GM19099 (cell line): ENCODE measurements around the gene GALNT6.

Source experiments
- POLR2A ChIP-seq: IDR thresholded peaks from 3 replicates; pipeline ENCODE4 v1.6.1; 2011; ENCODE audit warnings: low read depth; ENCODE audit not compliant: insufficient read length; ENCODE audit errors: extremely low read depth

The GALNT6 gene

DNA sequence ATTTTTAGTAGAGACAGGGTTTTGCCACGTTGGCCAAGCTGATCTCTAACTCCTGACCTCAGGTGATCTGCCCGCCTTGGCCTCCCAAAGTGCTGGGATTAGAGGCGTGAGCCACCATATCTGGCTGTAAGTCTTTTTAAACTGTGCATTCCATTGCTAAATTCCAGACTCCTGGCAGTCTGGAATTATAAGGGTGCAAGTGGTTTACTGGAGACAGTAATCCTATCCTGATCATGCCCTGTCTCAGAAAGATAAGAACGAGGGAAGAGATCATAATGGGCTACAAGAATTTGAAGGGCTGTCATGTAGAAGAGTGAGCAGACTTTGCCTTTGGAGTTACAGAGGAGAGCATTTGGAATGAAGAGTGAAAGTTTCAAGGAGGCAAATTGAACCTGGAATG is 26.6 kb upstream of the GALNT6 start:
- no peak for TF ChIP-seq POLR2A

DNA sequence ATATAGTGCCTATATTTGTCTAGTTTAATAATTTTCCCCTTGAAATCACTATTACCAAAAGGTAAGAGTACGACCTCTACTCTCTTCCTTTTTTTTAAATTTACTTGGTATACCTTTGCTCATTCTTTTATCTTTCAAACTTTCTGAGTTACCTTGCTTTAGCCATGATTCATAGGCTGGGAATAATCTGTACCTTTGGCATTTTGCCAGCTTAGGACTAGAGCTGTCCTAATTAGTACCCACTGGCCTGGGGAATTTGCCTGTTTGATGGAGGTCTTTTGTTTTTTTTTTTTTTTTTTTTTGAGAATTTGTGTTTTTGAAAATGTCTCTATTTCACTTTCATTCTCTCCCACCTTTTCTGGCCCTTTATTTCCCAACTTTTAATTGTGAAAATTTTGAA is 24.7 kb upstream of the GALNT6 start:
- no peak for TF ChIP-seq POLR2A

DNA sequence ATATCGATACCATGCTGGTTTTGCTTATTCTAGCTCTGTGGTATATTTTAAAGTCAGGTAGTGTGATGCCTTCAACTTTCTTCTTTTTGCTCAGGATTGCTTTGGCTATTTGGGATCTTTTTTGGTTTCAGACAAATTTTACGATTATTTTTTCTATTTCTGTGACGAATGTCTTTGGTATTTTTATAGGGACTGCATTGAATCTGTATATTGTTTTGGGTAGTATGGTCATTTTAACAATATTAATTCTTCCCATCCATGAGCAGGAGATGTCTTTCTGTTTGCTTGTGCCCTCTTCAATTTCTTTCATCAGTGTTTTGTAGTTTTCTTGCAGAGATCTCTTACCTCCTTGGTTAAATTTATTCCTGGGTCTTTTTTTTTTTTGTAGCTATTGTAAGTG is 22.6 kb upstream of the GALNT6 start:
- no peak for TF ChIP-seq POLR2A

DNA sequence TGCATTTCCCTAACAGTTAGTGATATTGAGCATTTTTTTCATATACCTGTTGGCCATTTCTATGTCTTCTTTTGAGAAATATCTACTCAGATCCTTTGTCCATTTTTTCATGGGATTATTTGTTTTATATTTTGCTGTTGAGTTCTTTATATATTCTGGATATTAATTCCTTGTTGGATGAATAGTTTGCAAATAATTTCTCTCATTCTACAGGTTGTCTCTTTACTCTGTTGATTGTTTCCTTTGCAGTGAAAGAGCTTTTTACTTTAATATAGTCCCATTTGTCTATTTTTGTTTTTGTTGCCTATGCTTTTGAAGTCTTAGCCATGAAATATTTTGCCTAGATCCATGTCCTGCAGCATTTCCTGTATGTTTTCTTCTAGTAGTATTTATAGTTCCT is 21.9 kb upstream of the GALNT6 start:
- no peak for TF ChIP-seq POLR2A

DNA sequence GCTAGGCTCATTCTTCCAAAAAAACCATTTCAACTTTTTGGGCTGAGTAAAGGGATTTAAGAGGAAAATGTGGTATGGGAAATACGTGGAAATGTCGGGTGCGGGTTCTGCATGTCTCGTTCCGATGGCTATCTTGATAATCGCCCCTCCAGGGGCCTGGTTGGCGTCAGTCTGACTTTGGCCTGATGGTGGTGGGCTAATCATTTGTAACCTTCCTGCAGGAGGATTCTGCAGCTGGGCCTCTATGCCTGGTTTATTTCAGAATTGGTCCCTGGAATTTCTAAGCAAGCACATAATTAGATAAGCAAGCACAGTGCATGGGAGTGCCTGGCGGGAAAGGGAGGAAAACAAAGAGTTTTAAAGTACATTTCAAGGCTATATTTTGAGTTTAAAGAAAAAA is 18.6 kb upstream of the GALNT6 start:
- TF ChIP-seq POLR2A, result no peak

DNA sequence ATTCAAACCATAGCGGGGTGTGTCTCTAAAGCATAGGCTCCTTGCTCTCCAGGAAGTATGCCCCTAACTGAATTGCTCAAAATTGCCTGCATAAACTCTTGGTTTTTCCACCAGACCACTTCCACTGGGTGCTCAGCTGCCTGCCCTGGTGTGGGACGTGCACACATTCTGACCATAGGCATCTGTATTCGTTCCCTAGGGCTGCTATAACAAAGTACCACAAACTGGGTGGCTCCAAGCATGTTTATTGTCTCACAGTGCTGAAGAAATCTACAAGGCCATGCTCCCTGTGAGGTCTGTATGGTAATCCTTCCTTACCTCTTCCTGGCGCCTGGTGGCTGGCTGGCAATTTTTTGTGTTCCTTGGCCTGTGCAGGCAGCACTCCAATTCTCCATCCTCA is 16.4 kb upstream of the GALNT6 start:
- no peak for TF ChIP-seq POLR2A

DNA sequence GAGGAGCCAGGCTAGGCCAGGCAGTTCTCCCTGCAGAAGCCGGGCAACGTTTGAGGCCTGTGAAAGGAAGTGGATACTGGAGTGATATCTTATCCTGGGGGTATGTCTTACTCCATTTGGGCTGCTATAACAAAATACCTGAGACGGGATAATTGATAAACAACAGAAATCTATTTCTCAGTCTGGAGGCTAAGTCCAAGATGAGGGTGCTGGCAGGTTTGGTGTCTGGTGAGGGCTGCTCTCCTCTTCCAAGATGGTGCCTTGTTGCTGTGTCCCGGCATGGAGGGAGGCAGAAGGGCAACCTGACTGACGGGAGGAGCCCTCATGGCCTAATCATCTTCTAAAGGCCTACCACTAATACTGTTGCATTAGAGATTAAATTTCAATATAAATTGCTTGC is 15.7 kb upstream of the GALNT6 start:
- TF ChIP-seq POLR2A, result no peak

DNA sequence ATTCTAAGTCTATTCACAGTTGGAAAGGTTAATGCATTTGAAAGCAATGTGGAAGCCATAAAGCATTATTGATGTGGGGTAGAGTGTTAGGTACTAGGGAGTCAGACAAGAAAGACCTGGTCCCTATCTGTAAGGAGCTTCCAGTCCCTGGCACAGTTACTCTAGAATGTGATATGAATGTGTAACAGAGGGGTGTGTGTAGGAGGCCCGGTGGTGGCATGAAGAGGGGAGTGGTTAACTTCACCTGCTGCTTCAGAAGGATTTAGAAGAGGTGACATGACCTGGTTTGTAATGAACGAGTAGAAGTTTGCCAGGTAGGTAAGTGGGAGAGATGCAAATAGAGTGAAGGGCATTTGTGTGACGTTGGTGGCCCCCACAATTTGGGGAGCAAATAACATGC is 15.1 kb upstream of the GALNT6 start:
- TF ChIP-seq POLR2A, result no peak

DNA sequence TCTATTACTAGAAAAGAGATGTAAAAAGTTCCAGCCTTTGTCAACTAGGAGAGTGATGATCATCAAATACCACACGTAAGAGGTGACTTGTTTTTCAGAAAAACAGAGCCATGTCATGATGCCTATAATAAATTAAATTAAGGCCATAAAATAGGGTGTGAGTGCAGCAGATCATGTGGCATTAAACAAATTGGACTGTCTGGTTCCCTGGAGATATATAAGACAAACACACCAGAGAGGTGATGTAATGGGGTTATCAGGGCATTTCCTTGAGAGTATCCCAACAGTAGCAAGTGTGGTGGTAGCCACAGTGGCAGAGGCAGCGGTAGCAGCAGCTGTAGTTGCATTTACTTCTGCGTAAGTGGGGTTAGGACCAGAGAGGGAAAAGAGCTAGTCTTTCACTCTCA is 14.6 kb upstream of the GALNT6 start:
- no peak for TF ChIP-seq POLR2A

DNA sequence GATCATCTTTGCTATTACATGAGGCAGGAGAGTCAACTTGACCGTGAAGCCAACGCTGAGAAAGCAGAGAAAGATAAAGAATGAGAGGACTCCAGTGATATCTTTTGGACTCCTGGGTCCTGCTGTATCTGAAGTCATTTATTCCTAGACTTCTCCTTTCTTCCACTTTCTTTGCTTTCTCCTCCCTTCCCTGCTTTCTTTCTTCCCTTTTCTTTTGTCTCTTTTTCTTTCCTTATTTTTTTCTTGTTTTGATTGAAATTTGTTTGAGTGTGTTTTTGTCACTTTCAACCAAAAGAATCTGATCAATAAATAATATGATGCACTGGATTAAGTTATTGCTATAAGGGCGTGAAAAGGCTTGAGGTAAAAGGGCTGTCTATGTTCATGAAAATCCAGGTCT is 13.4 kb upstream of the GALNT6 start:
- TF ChIP-seq POLR2A, result no peak

DNA sequence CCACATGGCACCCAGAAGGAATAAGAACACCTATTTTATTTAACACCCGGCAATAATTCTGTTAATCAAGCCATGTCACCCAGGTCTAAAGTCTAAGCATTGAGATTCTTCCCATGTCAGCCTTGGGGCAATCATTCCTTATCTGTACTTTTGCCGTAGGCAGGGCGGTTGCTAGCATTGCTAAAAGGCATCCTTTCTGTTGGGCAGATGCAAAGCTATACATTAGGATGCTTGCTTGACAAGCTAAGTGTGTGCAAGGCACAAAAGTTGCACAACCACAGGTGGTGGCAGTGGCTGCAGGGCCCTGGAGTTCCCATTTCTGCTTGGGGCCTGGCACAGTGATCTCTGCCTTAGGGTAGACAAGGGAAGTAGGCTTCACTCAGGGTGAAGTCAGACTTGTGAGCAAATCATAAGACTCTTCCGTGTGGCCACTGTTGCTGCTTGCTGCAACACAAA is 12.5 kb upstream of the GALNT6 start:
- no peak for TF ChIP-seq POLR2A

DNA sequence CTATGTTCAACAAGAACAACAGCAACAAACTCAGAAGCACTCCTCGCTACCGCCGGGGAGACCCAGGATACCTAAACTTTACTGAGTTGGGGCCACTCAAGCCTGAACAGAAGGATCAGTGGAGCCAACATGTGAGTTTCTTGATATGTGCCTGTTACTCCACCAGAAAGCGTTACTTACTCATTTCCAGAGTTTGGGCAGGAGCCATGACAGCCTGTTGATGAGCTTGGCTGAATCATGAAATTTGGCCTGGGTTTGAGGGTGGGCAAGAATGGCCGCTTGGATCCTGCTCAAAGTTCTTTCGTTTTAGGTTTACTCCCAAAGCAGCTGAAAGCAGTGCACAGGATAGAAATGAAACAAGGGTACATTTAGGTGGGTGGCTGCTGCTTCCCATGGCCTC is 12.0 kb upstream of the GALNT6 start:
- TF ChIP-seq POLR2A, result no peak

DNA sequence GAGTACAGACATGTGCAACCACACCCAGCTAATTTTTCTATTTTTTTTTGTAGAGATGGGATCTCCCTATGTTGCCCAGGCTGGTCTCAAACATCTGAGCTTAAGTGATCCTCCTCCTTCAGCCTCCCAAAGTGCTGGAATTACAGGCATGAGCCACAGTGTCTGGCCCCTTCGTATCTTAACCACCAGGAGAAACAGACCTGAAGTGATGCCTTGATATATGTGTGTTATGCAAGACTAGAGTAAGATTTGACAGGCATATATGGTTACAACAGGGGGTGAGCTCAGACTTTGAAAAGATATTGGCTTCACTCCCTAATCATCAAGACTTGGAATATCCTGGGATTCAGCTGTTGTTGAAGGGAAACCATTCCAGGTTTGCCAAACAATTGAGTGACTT is 10.7 kb upstream of the GALNT6 start:
- no peak for TF ChIP-seq POLR2A

DNA sequence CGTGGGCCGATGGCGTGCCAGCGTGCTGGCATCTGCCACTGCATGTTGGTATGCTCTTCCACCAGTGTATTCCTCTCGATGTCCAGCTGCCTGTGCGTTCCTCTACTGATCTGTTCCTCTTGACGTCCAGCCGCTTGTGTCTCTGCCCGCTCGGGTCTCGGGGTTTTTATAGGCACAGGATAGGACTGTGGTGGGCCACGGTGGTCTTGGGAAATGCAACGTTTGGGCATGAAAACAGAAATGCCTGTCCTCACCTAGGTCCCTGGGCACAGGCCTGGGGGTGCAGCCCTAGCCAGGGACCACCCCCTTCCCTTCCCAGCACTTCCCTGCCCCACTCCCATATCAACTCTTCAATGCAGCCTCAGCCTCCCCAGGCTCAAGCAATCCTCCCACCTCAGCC is 10.3 kb upstream of the GALNT6 start:
- no peak for TF ChIP-seq POLR2A

DNA sequence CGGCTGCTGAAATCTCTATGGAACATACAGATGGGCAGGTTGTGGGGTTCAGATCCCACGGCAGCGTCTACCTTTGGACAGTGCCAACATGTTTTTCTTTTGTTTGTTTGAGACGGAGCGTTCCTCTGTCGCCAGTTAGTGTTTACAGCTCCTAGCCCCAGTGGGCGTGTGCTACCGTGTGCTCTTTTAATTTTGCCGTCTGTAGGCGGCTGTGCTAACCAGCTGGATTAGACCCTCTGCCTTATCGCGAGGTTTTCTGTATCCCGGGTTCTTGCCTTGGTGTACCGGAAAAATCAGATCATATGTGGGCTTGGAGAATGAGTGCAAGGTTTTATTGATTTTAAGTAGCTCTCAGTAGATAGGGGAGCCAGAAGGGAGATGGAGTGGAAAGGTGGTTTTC is 9.8 kb upstream of the GALNT6 start:
- no peak for TF ChIP-seq POLR2A

DNA sequence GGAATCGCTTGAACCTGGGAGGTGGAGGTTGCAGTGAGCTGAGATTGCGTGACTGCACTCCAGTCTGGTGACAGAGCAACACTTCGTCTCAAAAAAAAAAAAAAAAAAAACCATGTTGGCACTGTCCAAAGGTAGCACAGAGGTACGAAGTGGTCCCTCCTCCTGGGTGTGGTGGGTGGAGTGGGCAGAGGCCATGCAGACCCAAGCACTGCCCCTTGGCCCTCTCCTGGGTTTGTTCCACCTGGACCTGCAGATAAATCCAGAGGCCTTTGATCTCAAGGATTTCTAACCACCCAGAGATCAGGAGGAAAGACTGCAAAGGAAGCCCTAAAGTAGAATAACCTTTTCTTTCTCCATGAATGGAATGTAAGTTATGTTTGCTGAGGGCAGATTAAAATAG is 8.7 kb upstream of the GALNT6 start:
- TF ChIP-seq POLR2A, result no peak

DNA sequence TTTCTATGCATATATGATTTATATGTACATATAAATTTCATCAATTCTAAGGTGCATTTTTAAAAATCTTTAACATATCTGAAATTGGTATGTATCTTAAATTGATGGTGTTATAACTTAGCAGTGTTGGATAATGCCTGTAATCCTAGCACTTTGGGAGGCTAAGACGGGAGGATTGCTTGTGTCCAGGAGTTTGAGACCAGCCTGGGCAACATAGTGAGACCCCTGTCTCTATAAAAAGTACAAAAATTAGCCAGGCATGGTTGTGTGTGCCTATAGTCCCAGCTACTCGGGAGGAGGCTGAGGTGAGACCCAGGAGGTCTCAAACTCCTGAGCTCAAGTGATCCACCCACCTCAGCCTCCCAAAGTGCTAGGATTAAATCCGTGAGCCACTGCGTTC is 6.5 kb upstream of the GALNT6 start:
- TF ChIP-seq POLR2A, result no peak
